GM12878 (cell line): Measurements from ENCODE around the gene PRMT1. TPM values are rescaled to one million over a fixed set of nuclear protein-coding genes. Genes with fewer than 3 reads are reported as not detected.

Source experiments
- BCL11A ChIP-seq: IDR thresholded peaks from 2 replicates; pipeline ENCODE4 v1.6.1; 2011; ENCODE audit warnings: low read depth, low read length
- BCL3 ChIP-seq: IDR thresholded peaks from 2 replicates; pipeline ENCODE4 v1.6.1; 2011; ENCODE audit warnings: borderline replicate concordance, low read depth, mild to moderate bottlenecking, moderate library complexity, low read length; ENCODE audit not compliant: insufficient read depth, poor library complexity, severe bottlenecking
- CBFB ChIP-seq: IDR thresholded peaks from 2 replicates; pipeline ENCODE4 v1.6.1; 2016; ENCODE audit warnings: antibody characterized with exemption, low read depth
- CHD1 ChIP-seq: IDR thresholded peaks from 2 replicates; pipeline ENCODE4 v1.6.1; 2012; ENCODE audit warnings: low read depth, low read length, improper control_type of control experiment
- CHD4 ChIP-seq: fragments of 200-600 bp; sonication (generic); IDR thresholded peaks from 2 replicates; pipeline ENCODE4 v1.6.1; 2016; ENCODE audit warnings: mild to moderate bottlenecking
- CREB1 ChIP-seq: IDR thresholded peaks from 2 replicates; pipeline ENCODE4 v1.6.1; 2012; ENCODE audit warnings: low read depth, mild to moderate bottlenecking, inconsistent platforms
- ETV6 ChIP-seq, 2 experiments: fragments of 450-650 bp in 1 of 2; IDR thresholded peaks in 1 of 2; conservative IDR thresholded peaks in 1 of 2; 2 replicates each; pipeline ENCODE4 v1.6.1; 2014; ENCODE audit warnings: antibody characterized with exemption in 1 of 2, borderline replicate concordance in 1 of 2, low read depth in 1 of 2, mild to moderate bottlenecking in 1 of 2, moderate library complexity in 1 of 2
- HCFC1 ChIP-seq: fragments of 150-350 bp; IDR thresholded peaks from 2 replicates; pipeline ENCODE4 v1.6.1; 2014; ENCODE audit warnings: low read length
- HDAC2 ChIP-seq: fragments of 200-600 bp; sonication (generic); IDR thresholded peaks from 2 replicates; pipeline ENCODE4 v1.6.1; 2017
- IKZF1 ChIP-seq: fragments of 450-650 bp; conservative IDR thresholded peaks from 2 replicates; pipeline ENCODE4 v1.6.1; 2017; ENCODE audit warnings: antibody characterized with exemption, mild to moderate bottlenecking
- LARP7 ChIP-seq: fragments of 450-650 bp; IDR thresholded peaks from 2 replicates; pipeline ENCODE4 v1.6.1; 2017; ENCODE audit warnings: mild to moderate bottlenecking
- NR2C2 ChIP-seq: IDR thresholded peaks from 2 replicates; pipeline ENCODE4 v1.6.1; 2011; ENCODE audit warnings: borderline replicate concordance, low read depth; ENCODE audit not compliant: control insufficient read depth, insufficient read length
- POLR2AphosphoS5 ChIP-seq: IDR thresholded peaks from 2 replicates; pipeline ENCODE4 v1.6.1; 2011; ENCODE audit warnings: mild to moderate bottlenecking, low read length, inconsistent platforms
- RCOR1 ChIP-seq: conservative IDR thresholded peaks from 2 replicates; pipeline ENCODE4 v1.6.1; 2012; ENCODE audit warnings: low read depth, low read length, improper control_type of control experiment
- RELA ChIP-seq: fragments of 450-650 bp; IDR thresholded peaks from 2 replicates; pipeline ENCODE4 v1.8.0; 2014; ENCODE audit warnings: borderline replicate concordance; ENCODE audit not compliant: partially characterized antibody
- SMARCA5 ChIP-seq: fragments of 450-650 bp; IDR thresholded peaks from 2 replicates; pipeline ENCODE4 v1.6.1; 2017; ENCODE audit warnings: mild to moderate bottlenecking
- SREBF1 ChIP-seq: IDR thresholded peaks from 2 replicates; pipeline ENCODE4 v1.6.1; 2012; ENCODE audit warnings: mild to moderate bottlenecking, low read length
- TBL1XR1 ChIP-seq: IDR thresholded peaks from 2 replicates; pipeline ENCODE4 v1.6.1; 2012; ENCODE audit warnings: low read depth, low read length, improper control_type of control experiment
- TCF12 ChIP-seq: IDR thresholded peaks from 2 replicates; pipeline ENCODE4 v1.6.1; 2011; ENCODE audit warnings: low read depth, mild to moderate bottlenecking, low read length
- YY1 ChIP-seq: IDR thresholded peaks from 2 replicates; pipeline ENCODE4 v1.6.1; 2011; ENCODE audit warnings: low read depth, mild to moderate bottlenecking, low read length
- ZBED1 ChIP-seq: IDR thresholded peaks from 2 replicates; pipeline ENCODE4 v1.6.1; 2016; ENCODE audit warnings: borderline replicate concordance
- ZBTB11 ChIP-seq: fragments of 450-650 bp; formaldehyde crosslinking; IDR thresholded peaks from 2 replicates; pipeline ENCODE4 v1.5.0; 2022; ENCODE audit warnings: mild to moderate bottlenecking, missing genetic modification characterization
- ZBTB33 ChIP-seq: fragments of 450-650 bp; IDR thresholded peaks from 2 replicates; pipeline ENCODE4 v1.6.1; 2017; ENCODE audit warnings: mild to moderate bottlenecking
- polyA plus RNA-seq, 11 experiments: library from polyadenylated mRNA; depleted of rRNA in 4 of 11; unstranded in 6 of 11; stranded (reverse) in 5 of 11; fragments of >200 nt; fragmentation: Nextera tagmentation in 4 of 11; fragmentation: Illumina TruSeq in 1 of 11; extraction: Ambion mirVana in 4 of 11; extraction: Trizol in 1 of 11; gene quantifications; 1 replicate in 1 of 11; 2 replicates in 10 of 11; pipeline versions ENCODE4 v1.2.1 to v1.2.3, GENCODE V29; 2011 to 2016; ENCODE audit warnings: inconsistent platforms in 2 of 11, missing spikeins in 2 of 11, low read depth in 1 of 11
- total RNA-seq, 4 experiments: library from RNA; depleted of rRNA in 3 of 4; stranded (reverse); fragments of >200 nt in 3 of 4; fragmentation: Illumina TruSeq in 1 of 4; extraction: Trizol in 1 of 4; gene quantifications; 2 replicates each; pipeline versions ENCODE4 v1.2.1 to v1.2.3, GENCODE V29; 2013 to 2021
- TF ChIP-seq, protein P1 (sequence below): IDR thresholded peaks from 2 replicates; pipeline ENCODE4 v1.6.1; 2012; ENCODE audit warnings: low read depth, low read length, improper control_type of control experiment

PRMT1 gene
- total and polyA plus RNA-seq, 10 of the 15 experiments (the other 5 are each of a cell fraction or from before 2014, with no cell fraction given), result 19.9 to 667 (median 444) TPM

GRCh38 chr19:49664171-49665035 lies 12.7 kb upstream of the PRMT1 start (continued):
- no peak for TF ChIP-seq ZBTB33
- TF ChIP-seq HCFC1, result peak; percentile 11; the same call in 1 of the 2 replicates
- TF ChIP-seq CHD1, result no peak; the same call in 1 of the 2 replicates
- peak; percentile 68 for TF ChIP-seq IKZF1
- TF ChIP-seq RELA, result no peak
- TF ChIP-seq YY1, result 0 out of 2 replicates have a peak, but pooled peaks have one; percentile 6
- no peak for TF ChIP-seq ETV6 (conservative IDR thresholded peaks at IDR 0.05 in 1 of 2, IDR thresholded peaks at IDR 0.05 in 1 of 2; ENCODE audit: borderline replicate concordance in 1 of 2, low read depth in 1 of 2)
- TF ChIP-seq TCF12, result no peak
- TF ChIP-seq NR2C2, result no peak
- peak; percentile 31; the same call in 1 of the 2 replicates for TF ChIP-seq SMARCA5
- TF ChIP-seq HDAC2, result no peak
- peak; percentile 89 for TF ChIP-seq LARP7
- no peak for TF ChIP-seq BCL11A
- TF ChIP-seq BCL3, result peak; percentile 13
- no peak for TF ChIP-seq CHD4
- 0 out of 2 replicates have a peak, but pooled peaks have one; percentile 14 for TF ChIP-seq ZBED1
- TF ChIP-seq ZBTB11 (CRISPR knock-in tag), result no peak
- 0 out of 2 replicates have a peak, but pooled peaks have one; percentile 54 for TF ChIP-seq SREBF1
- no peak for TF ChIP-seq TBL1XR1
- no peak; the same call in 1 of the 2 replicates for TF ChIP-seq CBFB
- TF ChIP-seq RCOR1, result no peak
- TF ChIP-seq, protein P1, sequence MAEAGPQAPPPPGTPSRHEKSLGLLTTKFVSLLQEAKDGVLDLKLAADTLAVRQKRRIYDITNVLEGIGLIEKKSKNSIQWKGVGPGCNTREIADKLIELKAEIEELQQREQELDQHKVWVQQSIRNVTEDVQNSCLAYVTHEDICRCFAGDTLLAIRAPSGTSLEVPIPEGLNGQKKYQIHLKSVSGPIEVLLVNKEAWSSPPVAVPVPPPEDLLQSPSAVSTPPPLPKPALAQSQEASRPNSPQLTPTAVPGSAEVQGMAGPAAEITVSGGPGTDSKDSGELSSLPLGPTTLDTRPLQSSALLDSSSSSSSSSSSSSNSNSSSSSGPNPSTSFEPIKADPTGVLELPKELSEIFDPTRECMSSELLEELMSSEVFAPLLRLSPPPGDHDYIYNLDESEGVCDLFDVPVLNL, result no peak
- peak; percentile 79; the same call in 1 of the 2 replicates for TF ChIP-seq POLR2AphosphoS5
- TF ChIP-seq CREB1, result peak; percentile 53; the same call in 1 of the 2 replicates
